Epithelial cell of proximal tubule (primary cell): Measurements from ENCODE around the gene SCAPER. TPM values are rescaled to one million over a fixed set of nuclear protein-coding genes. Genes with fewer than 3 reads are reported as not detected.

ENCODE experiments used
- DNase-seq: peaks from one replicate; pipeline ENCODE4 v3.0.0-alpha.2; 2011; ENCODE audit warnings: low read depth
- H3K4me3 ChIP-seq: 2 replicates; pipeline ENCODE4 v1.5.1; 2011; ENCODE audit warnings: low read depth, mild to moderate bottlenecking, low read length
- CTCF ChIP-seq: conservative IDR thresholded peaks from 2 replicates; pipeline ENCODE4 v1.5.1; 2012; ENCODE audit warnings: low read depth, mild to moderate bottlenecking, low read length
- total RNA-seq: library from RNA; depleted of rRNA; stranded (reverse); fragments of >200 nt; gene quantifications from 2 replicates; pipeline ENCODE4 v1.2.3, GENCODE V29; 2015

SCAPER gene
- total RNA-seq, 1 donor from 2014 or later, result 13.3 TPM

DNA sequence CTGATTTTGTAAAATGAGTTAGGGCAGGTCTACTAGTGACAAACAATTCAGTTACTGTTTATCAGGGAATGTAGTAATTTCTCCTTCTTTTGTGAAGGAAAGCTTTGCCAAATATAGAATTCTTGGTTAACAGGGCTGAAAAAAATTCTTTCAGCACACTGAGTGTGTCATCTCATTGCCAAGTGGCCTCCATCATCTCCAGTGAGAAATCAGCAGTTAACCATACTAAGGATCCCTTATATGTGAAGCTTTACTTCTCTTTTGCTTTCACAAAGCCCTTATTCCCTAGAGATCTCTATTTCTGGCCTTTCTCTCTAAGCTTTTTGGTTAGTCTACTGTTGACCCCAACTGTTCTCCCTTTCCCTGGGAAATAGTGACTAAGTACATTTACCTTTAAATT is 269.1 kb downstream of the SCAPER start:
- no peak for TF ChIP-seq CTCF
- H3K4me3 ChIP-seq, result no peak overlapping the region
- DNase-seq, result no peak

- no peak for DNase-seq
Observed at GRCh38 chr15:76626611-76627010, 278.5 kb downstream of the SCAPER start.

GRCh38 chr15:76625267-76625666 is 279.9 kb downstream of the SCAPER start:
- H3K4me3 ChIP-seq, result no peak overlapping the region
- no peak for TF ChIP-seq CTCF
- DNase-seq, result no peak

More at GRCh38 chr15:76626611-76627010, 278.5 kb downstream of the SCAPER start:
- TF ChIP-seq CTCF, result no peak
- H3K4me3 ChIP-seq, result no peak overlapping the region

DNA sequence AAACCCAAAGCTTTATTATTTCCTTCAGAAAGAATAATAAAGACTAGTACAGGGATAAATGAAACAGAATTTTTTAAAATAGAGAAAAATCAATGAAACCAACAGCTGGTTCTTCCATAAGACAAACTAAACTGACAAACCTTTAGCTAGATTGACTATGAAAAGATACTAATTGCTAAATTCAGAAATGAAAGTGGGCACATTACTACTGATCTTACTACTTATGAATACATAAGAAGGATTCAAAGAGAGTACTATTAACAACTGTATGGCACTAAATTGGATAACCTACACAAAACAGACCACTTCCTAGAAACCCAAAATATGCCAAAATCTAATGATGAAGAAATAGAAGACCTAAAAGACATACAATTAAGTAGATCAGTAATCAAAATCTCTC is 290.4 kb downstream of the SCAPER start:
- no peak for TF ChIP-seq CTCF
- no peak for DNase-seq
- H3K4me3 ChIP-seq, result no peak overlapping the region

DNA sequence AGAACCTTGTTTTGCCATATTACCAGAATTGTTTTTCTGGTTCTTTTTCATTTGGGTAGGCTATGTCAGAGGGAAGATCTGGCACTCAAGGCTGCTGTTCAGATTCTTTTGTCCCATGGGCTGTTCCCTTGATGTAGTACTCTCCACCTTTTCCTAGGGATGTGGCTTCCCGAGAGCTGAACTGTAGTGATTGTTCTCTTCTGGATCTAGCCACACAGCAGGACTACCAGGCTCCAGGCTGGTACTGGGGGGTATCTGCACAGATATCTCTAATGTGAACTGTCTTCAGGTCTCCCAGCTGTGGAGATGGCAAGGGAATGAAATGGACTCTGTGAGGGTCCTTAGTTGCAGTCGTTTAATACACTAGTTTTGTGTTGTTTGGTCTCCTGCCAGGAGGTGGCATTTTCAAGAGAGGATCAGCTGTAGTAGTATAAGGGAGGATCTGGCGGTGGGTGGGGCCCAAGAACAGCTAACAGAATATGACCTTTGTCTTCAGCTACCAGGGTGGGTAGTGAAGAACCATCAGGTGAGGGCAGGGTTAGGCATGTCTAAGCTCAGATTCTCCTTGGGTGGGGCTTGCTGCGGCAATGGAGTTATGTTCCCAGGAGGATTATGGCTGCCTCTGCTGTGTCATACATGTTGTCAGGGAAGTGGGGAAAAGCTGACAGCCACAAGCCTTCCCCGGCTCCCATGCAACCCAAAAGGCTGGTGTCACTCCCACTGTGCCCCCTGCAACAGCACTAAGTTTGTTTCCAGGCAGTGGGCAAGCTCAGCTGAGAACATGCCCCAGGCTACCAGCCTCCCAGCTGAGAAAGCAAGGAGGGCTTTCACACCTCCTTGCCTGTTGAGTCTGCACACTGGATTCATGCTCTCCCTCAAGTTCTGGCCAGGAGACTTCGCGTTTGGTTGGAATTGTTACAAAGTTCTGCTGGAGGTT is 316.1 kb downstream of the SCAPER start:
- no peak overlapping the region for H3K4me3 ChIP-seq
- no peak for DNase-seq
- no peak for TF ChIP-seq CTCF

DNA sequence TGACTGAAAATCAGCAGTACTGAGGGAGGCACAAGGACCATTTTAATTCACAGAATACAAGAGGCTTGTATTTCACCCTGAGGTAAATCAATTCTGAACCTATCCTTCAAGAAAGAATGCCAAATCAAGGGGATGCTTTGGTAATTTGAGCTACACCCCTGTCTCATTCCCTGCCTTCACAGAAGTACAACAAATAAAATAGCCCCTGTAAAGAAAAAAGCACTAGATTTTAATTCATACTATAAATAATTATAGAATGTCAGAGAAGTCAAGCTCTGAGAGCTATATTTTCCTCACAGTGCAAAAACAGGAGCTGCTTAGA is 319.6 kb downstream of the SCAPER start:
- no peak overlapping the region for H3K4me3 ChIP-seq
- DNase-seq, result no peak
- no peak for TF ChIP-seq CTCF
